Progenitor cell of endocrine pancreas (in vitro differentiated cells): ENCODE measurements around the gene SH3PXD2B. TPM values are rescaled to one million over a fixed set of nuclear protein-coding genes. Genes with fewer than 3 reads are reported as not detected.

Experiments
- DNase-seq: peaks from one replicate; pipeline ENCODE4 v3.0.0; 2021; ENCODE audit warnings: low spot score; ENCODE audit not compliant: unreplicated experiment
- H3K27ac Mint-ChIP-seq: 2 replicates; pipeline ENCODE4 v1.8.0; 2021; ENCODE audit warnings: mild to moderate bottlenecking, moderate library complexity, mixed read lengths
- H3K27me3 Mint-ChIP-seq: 2 replicates; pipeline ENCODE4 v1.8.0; 2021; ENCODE audit warnings: mixed read lengths
- H3K36me3 Mint-ChIP-seq: 2 replicates; pipeline ENCODE4 v1.8.0; 2022; ENCODE audit warnings: mixed read lengths; ENCODE audit not compliant: insufficient read depth
- H3K4me1 Mint-ChIP-seq: 2 replicates; pipeline ENCODE4 v1.8.0; 2021; ENCODE audit warnings: low read depth, mixed read lengths
- H3K4me3 Mint-ChIP-seq: 2 replicates; pipeline ENCODE4 v1.8.0; 2021; ENCODE audit warnings: low read depth, mild to moderate bottlenecking, moderate library complexity, mixed read lengths
- H3K9me3 Mint-ChIP-seq: 2 replicates; pipeline ENCODE4 v1.8.0; 2021; ENCODE audit warnings: low read depth, mixed read lengths
- total RNA-seq: library from RNA; stranded (reverse); gene quantifications from 2 replicates; pipeline ENCODE4 v1.2.1, GENCODE V29; 2021
- TF ChIP-seq, protein P1 (sequence below): fragments of 200-600 bp; sonication (generic); IDR thresholded peaks from one replicate; pipeline ENCODE4 v1.5.0; 2021; ENCODE audit warnings: antibody characterized with exemption, mild to moderate bottlenecking; ENCODE audit not compliant: unreplicated experiment

SH3PXD2B gene
- total RNA-seq, 1 donor from 2014 or later = 79.8 TPM

DNA sequence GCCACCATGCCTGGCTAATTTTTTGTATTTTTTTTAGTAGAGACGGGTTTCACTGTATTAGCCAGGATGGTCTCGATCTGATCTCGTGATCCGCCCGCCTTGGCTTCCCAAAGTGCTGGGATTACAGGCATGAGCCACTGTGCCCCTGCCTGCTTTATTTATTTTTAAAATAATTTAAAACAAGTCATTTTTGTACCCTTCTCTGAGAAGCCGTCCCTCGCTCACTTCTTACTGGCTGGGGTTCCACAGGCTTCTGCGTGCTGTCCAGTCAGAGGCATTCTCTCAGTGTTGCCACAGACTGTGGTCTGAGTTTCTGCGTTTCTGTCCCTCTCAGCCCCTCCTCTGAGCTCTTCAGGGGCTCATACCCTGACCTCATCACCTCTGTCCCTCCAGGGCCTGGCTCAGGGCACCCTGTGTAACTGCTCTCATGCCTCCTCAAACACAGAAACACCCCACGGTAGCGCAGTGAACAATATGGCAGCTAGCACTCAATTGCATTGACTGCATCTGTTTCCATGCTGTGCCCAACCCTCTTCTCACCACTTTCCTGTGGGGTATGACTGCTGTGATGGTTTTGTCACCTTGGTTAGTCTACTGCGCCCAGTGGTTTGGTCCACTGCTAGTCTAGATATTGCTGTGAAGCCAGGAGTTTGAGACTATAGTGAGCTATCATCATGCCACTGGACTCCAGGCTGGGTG, 44.3 kb upstream of the SH3PXD2B start:
- TF ChIP-seq, protein P1, sequence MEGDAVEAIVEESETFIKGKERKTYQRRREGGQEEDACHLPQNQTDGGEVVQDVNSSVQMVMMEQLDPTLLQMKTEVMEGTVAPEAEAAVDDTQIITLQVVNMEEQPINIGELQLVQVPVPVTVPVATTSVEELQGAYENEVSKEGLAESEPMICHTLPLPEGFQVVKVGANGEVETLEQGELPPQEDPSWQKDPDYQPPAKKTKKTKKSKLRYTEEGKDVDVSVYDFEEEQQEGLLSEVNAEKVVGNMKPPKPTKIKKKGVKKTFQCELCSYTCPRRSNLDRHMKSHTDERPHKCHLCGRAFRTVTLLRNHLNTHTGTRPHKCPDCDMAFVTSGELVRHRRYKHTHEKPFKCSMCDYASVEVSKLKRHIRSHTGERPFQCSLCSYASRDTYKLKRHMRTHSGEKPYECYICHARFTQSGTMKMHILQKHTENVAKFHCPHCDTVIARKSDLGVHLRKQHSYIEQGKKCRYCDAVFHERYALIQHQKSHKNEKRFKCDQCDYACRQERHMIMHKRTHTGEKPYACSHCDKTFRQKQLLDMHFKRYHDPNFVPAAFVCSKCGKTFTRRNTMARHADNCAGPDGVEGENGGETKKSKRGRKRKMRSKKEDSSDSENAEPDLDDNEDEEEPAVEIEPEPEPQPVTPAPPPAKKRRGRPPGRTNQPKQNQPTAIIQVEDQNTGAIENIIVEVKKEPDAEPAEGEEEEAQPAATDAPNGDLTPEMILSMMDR = no peak
- Mint-ChIP-seq H3K4me1 (no peaks in the 10 kb centered on the region), H3K9me3 (no peaks in the 10 kb centered on the region), H3K27ac (no peak overlapping the region), H3K27me3 (peaks cover 71% of the 10 kb centered on the region), H3K4me3 (no peak overlapping the region), H3K36me3 (no peaks in the 10 kb centered on the region)
- DNase-seq = peak; percentile 2

DNA sequence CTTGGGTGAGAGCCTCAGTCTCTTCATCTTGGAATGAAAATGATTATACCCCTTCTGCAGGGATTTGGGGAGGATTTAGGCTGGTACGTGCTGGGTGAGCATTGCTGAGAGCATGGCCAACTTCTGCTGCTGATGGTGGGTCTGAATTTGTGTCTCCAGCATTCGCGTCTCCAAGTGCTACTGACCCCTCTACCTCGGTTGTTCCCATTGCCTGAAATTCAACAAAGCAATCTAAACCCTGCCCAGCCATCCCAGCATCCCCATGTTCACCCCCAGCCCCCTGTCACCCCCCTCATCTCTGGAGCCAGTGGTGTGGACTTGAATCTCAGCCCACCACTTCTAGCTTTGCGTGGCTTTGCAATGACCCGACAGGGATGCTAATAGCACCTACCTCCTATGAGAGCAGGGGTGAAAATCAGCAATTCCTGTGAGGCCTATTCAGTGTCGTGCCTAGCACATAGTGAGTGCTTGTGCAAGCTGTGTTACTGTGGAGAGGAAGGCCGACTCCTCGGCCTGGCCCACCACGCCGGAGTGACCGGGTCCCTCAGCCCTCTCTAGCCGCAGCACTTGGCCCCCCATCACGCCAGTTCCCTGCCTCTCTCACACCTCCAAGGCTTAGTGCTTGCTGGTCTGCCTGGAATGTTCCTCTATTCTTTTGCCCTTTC, 43.4 kb upstream of the SH3PXD2B start:
- H3K4me1 Mint-ChIP-seq = no peaks in the 10 kb centered on the region

GRCh38 chr5:172496671-172497371, 42.5 kb upstream of the SH3PXD2B start:
- Mint-ChIP-seq H3K4me1 (no peaks in the 10 kb centered on the region), H3K9me3 (no peaks in the 10 kb centered on the region), H3K27me3 (peaks cover 77% of the 10 kb centered on the region), H3K27ac (no peak overlapping the region), H3K4me3 (no peak overlapping the region), H3K36me3 (no peaks in the 10 kb centered on the region)
- TF ChIP-seq, protein P1 = no peak
- DNase-seq = no peak

More for the DNA sequence above, 43.4 kb upstream of the SH3PXD2B start:
- H3K36me3 Mint-ChIP-seq = no peaks in the 10 kb centered on the region
- peak; percentile 5 for DNase-seq
- TF ChIP-seq, protein P1 = no peak
- H3K27me3 Mint-ChIP-seq = peaks cover 76% of the 10 kb centered on the region
- no peaks in the 10 kb centered on the region for H3K9me3 Mint-ChIP-seq
- no peak overlapping the region for H3K27ac Mint-ChIP-seq
- no peak overlapping the region for H3K4me3 Mint-ChIP-seq

DNA sequence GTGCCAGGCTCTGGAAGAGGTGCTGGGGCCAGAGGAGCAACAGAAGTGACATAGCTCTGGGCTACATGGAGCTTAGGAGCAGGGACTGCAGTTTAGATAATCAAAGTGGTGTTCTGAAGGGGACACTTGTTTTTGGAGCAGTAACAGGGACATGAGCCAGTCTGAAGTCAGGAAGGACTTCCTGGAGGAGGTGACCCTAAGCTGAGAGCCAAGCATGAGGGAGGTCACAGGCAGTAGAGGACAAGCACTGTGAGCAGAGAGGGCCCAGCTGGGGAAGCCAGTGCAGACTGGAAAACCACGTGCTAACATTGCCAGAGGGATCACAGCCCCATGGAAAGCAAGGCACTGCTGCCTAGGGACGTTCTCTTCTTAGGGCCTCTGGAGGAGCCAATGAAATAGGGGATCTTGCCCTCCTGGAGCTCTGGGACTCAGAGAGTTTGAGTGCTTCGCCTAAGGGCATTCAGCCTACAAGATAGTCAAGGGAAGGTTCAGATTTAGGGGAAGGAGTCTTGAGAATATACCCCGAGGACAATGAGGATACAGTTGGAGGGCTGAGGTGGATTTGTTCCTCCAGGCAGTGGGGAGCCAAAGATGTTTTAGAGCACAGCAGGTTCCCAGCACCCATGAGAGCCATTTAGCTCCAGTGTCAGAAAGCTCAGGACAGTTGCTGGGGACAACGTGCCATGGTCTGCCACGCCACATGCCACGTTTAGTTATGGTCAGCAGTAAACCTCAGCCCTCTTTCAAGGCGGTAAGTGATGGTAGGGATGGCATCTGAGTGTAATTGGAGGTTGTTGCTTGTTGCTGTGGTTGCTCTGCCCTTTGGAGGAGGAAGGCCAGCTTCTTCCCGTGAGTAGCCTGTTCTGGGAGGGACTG, 40.5 kb upstream of the SH3PXD2B start:
- H3K4me1 Mint-ChIP-seq = no peaks in the 10 kb centered on the region
- H3K4me3 Mint-ChIP-seq = no peak overlapping the region
- TF ChIP-seq, protein P1 = no peak
- H3K27ac Mint-ChIP-seq = no peak overlapping the region
- H3K9me3 Mint-ChIP-seq = no peaks in the 10 kb centered on the region
- H3K36me3 Mint-ChIP-seq = no peaks in the 10 kb centered on the region
- DNase-seq = peak; percentile 2
- H3K27me3 Mint-ChIP-seq = peaks cover 77% of the 10 kb centered on the region
